HFFc6 (cell line): ENCODE data around the gene CKAP5. TPM values are rescaled to one million over a fixed set of nuclear protein-coding genes. Genes with fewer than 3 reads are reported as not detected.
"Not testable (repeated sequence)": the region's sequence is repeated elsewhere in the genome, so short reads cannot be mapped to it uniquely, and the experiment has no call there.

ENCODE experiments used
- DNase-seq: peaks from one replicate; pipeline ENCODE4 v3.0.0-alpha.2; 2018
- H3K27ac Mint-ChIP-seq: 2 replicates; pipeline ENCODE4 v1.8.0; 2020; ENCODE audit warnings: mild to moderate bottlenecking, mixed read lengths
- H3K27me3 Mint-ChIP-seq: 2 replicates; pipeline ENCODE4 v1.8.0; 2021; ENCODE audit warnings: mild to moderate bottlenecking, moderate library complexity, mixed read lengths; ENCODE audit not compliant: insufficient read depth
- H3K36me3 Mint-ChIP-seq: 2 replicates; pipeline ENCODE4 v1.8.0; 2021; ENCODE audit warnings: low read depth, mixed read lengths
- H3K4me1 Mint-ChIP-seq: 2 replicates; pipeline ENCODE4 v1.8.0; 2020; ENCODE audit warnings: low read depth, mixed read lengths
- H3K4me3 Mint-ChIP-seq: 2 replicates; pipeline ENCODE4 v1.8.0; 2020; ENCODE audit warnings: mild to moderate bottlenecking, moderate library complexity, mixed read lengths
- H3K9me3 Mint-ChIP-seq: 2 replicates; pipeline ENCODE4 v1.8.0; 2020; ENCODE audit warnings: mild to moderate bottlenecking, mixed read lengths
- CTCF ChIP-seq: fragments of 200-600 bp; sonication (generic); IDR thresholded peaks from 2 replicates; pipeline ENCODE4 v1.5.0; 2021; ENCODE audit warnings: antibody characterized with exemption, mild to moderate bottlenecking
- total RNA-seq, 6 experiments: library from RNA; stranded (reverse); fragmentation: NEBNext Ultra II Directional; extraction: Animal tissue kit (Norgen Biotek cat#: 25700); gene quantifications; 2 replicates in 1 of 6; 3 replicates in 5 of 6; pipeline ENCODE4 v1.2.3, GENCODE V29; 2021

CKAP5 gene
- total RNA-seq, 6 experiments from 2014 or later: 87.8 to 125 (median 116) TPM

DNA sequence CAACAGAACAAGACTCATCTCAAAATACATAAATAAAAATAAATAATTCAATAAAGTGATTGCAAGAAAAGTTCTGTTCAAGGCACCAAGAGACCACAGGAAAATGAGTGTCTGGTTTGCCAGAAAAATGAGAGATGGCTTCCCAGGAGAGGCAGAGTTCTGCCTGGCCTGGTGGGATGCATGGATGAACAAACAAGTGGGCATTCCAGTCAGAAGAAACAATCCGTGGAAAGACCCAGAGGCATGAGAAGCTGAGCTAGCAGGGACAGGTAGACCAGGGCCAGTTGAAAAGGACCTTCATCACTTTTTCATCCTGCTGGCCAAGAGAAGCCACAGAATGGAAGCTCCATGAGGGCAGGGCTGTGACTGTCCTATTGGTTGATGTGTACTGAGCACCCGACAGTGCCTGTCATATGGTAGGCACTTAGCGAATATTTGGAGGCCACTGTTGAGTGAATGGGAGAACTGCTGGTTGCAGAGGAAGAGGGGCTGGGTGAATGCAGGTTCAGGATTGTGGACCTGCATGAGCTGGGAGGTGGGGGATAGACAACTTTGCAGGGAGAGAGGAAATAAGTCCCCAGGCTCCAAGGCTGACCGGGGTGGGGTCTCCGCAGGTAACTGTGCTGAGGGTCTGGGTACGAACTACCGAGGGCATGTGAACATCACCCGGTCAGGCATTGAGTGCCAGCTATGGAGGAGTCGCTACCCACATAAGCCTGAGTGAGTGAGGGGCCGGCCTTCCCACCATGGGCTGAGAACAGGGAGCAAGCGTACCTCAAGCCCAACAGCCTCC is 123.3 kb downstream of the CKAP5 start:
- H3K36me3 Mint-ChIP-seq: no peaks in the 10 kb centered on the region
- no peaks in the 10 kb centered on the region for H3K9me3 Mint-ChIP-seq
- no peak overlapping the region for H3K4me3 Mint-ChIP-seq
- H3K27me3 Mint-ChIP-seq: peaks cover 4% of the 10 kb centered on the region
- TF ChIP-seq CTCF: no peak
- H3K4me1 Mint-ChIP-seq: no peaks in the 10 kb centered on the region
- DNase-seq: no peak
- H3K27ac Mint-ChIP-seq: no peak overlapping the region

DNA sequence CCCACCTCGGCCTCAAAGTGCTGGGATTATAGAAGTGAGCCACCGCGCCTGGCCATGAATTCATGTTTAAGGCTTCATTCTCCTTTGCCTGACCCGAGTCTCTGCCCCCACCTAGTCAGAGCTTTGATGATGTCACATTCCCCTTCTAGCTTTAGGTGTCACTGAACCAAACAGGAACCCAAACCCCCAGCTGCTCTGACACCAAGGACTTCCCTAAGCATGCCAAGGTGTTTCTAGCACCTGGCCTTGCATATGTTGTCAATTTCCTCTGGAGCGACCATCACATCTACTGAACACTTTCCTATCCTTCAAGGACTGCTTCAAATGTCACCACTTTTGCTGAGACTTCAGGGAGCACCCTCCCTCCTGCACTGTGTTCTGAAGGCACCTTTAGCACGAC is 124.8 kb downstream of the CKAP5 start:
- H3K27ac Mint-ChIP-seq: no peak overlapping the region
- TF ChIP-seq CTCF: no peak
- no peak overlapping the region for H3K4me3 Mint-ChIP-seq
- H3K36me3 Mint-ChIP-seq: no peaks in the 10 kb centered on the region
- H3K4me1 Mint-ChIP-seq: no peaks in the 10 kb centered on the region
- peaks cover 3% of the 10 kb centered on the region for H3K27me3 Mint-ChIP-seq
- no peaks in the 10 kb centered on the region for H3K9me3 Mint-ChIP-seq
- DNase-seq: no peak

- H3K4me3 Mint-ChIP-seq: no peak overlapping the region
- H3K9me3 Mint-ChIP-seq: no peaks in the 10 kb centered on the region
- H3K4me1 Mint-ChIP-seq: peaks cover 6% of the 10 kb centered on the region
- TF ChIP-seq CTCF: no peak
- DNase-seq: no peak
- H3K36me3 Mint-ChIP-seq: no peaks in the 10 kb centered on the region
- peaks cover 3% of the 10 kb centered on the region for H3K27me3 Mint-ChIP-seq
- no peak overlapping the region for H3K27ac Mint-ChIP-seq
Observed at GRCh38 chr11:46719543-46720218, 126.4 kb downstream of the CKAP5 start.

DNA sequence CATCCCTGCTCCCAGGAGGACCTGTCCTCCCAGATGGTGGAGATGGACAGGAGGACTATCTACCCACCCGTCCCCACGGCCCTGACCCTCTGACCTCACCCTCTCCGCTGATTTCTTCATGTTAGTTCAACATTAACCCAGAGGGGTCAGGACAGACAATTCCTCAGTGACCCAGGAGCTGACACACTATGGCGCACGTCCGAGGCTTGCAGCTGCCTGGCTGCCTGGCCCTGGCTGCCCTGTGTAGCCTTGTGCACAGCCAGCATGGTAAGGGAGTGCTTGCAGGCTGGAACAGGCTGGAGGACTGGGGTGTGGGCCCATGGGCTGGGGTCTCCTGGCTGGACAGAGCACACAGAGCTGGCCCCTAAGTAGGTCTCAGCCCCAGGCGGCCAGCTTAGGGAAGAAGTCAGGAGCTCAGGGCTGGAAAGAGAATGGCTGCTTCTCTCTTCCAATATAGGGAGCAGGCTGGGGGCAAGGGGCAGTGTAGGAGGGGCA is 127.0 kb downstream of the CKAP5 start, which contains the start of gene F2:
F2 (plus strand) TSS at position 166 of the 495 bp plus-strand sequence; CDS start at position 189, 23 bp downstream.
- Mint-ChIP-seq H3K9me3 (no peaks in the 10 kb centered on the region), H3K4me3 (no peak within 1 kb of the TSS), H3K27ac (no peak within 1 kb of the TSS), H3K27me3 (peaks cover 3% of the 10 kb centered on the region), H3K4me1 (peaks cover 12% of the 10 kb centered on the region), H3K36me3 (no peaks in the 10 kb centered on the region)
- no peak for DNase-seq
- no peak for TF ChIP-seq CTCF

DNA sequence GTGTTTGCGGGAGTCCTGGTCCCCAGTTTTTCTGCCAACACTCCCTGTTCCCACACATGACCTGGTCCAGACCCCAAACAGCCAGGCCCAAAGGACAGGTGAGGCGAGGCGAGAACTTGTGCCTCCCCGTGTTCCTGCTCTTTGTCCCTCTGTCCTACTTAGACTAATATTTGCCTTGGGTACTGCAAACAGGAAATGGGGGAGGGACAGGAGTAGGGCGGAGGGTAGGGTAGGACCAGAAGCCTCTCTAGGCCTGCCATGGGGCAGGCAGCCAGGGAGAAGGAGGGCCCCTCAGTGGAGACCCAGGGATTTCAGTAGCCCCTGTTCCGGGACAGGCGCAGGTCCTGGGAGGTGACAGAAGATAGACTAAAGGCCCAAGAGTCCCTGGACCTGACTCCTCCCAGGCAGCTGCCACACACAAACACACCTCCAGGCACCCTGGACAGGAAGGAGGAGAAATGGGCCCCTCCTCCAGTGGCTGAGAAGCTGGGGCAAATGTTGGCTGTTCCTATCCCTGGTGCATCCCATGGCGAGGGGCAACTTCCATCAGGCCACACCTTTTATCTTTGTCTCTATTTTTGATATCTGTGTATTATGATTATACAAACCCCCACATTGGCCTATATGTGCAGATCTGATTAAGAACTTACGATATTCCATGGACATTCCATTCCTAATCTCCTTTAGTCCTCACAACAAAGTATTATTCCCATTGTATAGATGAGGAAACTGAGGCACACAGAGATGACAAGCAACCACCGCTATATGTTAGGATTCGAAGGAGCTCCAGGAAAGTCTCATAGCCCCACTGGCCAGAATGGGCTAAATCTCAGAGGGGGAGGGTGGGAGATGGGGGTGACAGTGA is 127.7 kb downstream of the CKAP5 start:
- peaks cover 16% of the 10 kb centered on the region for H3K4me1 Mint-ChIP-seq
- no peak for TF ChIP-seq CTCF
- no peak overlapping the region for H3K4me3 Mint-ChIP-seq
- peaks cover 3% of the 10 kb centered on the region for H3K27me3 Mint-ChIP-seq
- no peak overlapping the region for H3K27ac Mint-ChIP-seq
- H3K36me3 Mint-ChIP-seq: no peaks in the 10 kb centered on the region
- DNase-seq: no peak
- no peaks in the 10 kb centered on the region for H3K9me3 Mint-ChIP-seq

GRCh38 chr11:46717825-46718154 is 128.3 kb downstream of the CKAP5 start:
- not testable (repeated sequence) for H3K27ac Mint-ChIP-seq, H3K27me3 Mint-ChIP-seq, H3K4me3 Mint-ChIP-seq, H3K36me3 Mint-ChIP-seq, DNase-seq, H3K9me3 Mint-ChIP-seq
- H3K4me1 Mint-ChIP-seq: peaks cover 16% of the 10 kb centered on the region
